HG02884 (cell line): Measurements from ENCODE around the gene SAA1.

Experiments used
- ATAC-seq: cut with Tn5 transposase; IDR thresholded peaks from one replicate; pipeline ENCODE4 v1.9.1; 2021; ENCODE audit warnings: mild to moderate bottlenecking, moderate library complexity; ENCODE audit not compliant: unreplicated experiment

SAA1 gene

GRCh38 chr11:18307461-18308139 is 41.5 kb downstream of the SAA1 start:
- ATAC-seq = no peak

DNA sequence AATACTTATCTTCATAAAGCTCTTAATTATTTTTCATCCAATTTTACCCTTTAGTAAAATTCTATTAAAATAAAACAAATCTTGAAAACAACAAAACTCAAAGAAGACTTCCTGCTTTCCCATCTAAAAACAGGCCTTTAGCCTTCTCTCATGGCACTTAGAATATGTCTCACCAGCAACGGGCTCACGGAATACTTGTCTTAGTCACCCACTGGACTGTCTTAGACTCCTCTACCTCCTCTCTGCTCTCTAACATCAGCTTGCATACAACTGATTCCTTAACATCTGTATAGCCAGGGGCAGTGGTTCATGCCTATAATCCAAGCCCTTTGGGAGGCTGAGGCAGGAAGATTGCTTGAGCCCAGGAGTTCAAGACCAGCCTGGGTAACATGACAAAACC is 42.2 kb downstream of the SAA1 start:
- ATAC-seq = no peak

DNA sequence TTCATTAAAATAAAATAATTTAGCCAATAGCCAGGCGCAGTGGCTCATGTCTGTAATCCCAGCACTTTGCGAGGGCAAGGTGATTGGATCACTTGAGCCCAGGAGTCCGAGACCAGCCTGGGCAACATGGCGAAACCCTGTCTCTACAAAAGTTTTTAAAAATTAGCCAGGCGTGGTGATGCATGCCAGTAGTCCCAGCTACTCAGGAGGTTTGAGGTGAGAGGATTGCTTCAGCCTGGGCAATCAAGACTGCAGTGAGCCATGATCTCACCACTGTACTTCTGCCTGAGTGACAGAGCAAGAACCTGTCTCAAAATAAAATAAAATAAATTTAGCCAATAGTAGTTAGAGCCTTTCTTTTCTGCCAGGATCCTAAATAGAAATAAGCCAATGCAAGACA is 43.6 kb downstream of the SAA1 start:
- ATAC-seq = no peak

DNA sequence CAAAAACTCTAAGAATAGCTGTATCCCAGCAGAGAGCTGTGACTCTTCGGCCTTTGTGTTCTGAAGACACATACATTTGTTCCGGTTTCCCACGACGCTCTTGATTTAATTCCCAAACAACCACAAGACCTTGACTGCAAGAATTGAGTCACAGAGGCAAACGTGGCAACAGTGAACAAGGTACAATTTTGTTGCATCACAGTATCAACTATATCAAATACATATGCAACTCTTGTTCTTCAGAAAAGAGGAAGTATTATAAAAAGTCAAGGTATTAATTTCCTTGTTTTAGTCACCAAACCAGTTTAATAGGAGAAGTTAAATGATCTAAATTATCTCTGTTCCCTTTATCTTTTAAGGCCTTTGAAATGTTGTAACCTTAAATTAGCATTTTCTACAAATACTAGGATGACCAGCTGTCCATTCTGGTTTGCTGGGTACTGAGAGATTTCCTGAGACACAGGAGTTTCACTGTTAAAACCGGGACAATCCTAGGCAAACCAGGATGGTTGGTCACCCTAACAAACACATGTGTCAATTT is 44.8 kb downstream of the SAA1 start:
- ATAC-seq = peak; percentile 63

DNA sequence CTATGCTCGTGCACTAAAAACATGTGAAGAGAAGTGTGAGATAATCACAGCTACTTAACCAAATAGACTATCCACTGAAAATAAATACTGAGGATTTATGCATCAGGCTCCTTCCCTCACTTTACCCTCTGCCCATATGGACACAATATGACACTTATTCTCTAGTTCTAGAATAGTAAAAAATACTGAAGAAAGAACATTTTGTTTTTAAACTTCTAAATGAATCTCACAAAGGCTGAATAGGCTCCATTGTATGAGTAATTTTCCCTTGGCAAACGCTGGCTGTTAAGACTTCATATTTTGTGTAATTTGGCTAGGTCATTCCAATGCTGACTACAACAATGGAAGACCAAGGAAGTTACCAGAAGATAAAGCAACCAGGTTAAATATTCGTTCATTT is 45.9 kb downstream of the SAA1 start:
- ATAC-seq = no peak

- no peak for ATAC-seq
These were observed 46.8 kb downstream of the SAA1 start for GRCh38 chr11:18312663-18313420.

DNA sequence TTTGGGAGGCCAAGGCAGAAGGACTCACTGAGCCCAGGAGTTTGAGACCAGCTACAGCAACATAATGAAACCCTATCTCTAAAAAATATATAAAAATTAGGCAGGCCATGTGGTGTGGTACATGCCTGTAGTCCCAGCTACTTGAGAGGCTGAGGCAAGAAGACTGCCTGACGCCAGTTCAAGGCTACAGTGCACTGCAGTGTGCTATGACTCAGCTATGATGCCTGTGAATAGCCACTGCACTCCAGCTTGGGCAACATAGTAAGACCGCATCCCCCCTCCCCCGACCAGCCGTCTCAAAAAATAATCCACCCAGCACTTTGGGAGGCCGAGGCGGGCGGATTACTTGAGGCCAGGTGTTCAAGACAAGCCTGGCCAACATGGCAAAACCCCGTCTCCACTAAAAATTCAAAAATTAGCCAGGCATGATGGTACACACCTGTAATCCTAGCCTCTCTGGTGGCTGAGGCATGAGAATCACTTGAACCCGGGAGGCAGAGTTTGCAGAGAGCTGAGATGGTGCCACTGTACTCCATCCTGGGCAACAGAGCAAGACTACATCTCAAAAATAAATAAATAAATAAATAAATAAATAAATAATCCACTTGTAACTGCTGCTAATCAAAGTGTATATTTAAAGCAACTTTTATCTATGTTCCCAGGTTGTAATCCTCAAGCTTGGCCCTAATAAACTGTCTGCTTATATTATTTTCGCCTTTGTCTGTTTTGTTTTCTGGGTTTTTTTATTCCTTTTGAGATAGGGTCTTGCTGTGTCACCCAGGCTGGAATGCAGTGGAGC is 48.1 kb downstream of the SAA1 start:
- ATAC-seq = no peak

DNA sequence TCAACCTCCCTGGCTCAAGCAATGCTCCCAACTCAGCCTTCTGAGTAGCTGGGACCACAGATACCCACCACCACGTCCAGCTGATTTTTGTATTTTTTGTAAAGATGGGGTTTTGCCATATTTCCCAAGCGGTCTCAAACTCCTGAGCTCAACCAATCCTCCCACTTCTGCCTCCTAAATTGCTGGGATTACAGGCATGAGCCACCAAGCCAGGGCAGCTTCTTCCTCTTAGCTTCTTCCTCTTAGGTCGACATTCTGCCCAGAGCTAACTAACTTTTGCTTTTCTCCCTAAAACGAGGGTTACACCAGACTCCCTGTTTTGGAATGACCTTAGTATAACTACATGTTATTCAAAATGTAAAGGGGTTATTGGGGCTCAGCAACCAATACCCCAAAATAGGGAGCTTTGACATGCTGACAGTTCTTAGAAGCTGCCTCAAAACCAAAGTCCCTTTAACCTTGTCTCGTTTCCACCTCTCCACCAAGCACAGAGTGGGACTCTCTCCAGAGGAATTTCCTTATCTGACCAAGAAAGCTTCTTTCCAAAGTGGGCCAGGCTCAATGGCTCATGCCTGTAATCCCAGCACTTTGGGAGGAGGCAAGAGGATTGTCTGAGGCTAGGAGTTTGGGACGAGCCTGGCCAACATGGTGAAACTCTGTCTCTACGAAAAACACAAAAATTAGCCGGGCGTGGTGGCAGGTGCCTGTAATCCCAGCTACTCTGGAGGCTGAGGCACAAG is 48.9 kb downstream of the SAA1 start:
- ATAC-seq = no peak

DNA sequence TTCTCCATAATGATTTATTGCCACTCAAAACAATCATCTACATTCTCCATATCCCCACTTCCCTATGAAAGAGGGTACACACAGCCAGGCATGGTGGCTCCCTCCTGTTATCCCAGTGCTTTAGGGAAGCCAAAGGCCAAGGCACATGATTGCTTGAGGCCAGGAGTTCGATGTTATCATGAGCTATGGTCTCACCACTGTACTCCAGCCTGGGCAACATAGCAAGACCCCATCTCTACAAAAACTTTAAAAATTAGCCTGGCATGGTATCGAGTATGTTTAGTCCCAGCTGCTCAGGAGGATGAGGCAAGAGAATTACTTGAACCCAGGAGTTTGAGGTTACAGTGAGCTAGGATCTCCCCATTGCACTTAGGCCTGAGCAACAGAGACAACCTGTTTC is 49.8 kb downstream of the SAA1 start:
- no peak for ATAC-seq

- no peak for ATAC-seq
These were observed 51.5 kb downstream of the SAA1 start for GRCh38 chr11:18317551-18317950.
